PFSK-1 (cell line): ENCODE data around the gene CSNK1G1.

ENCODE experiments used
- FOXP2 ChIP-seq: optimal IDR thresholded peaks from 2 replicates; pipeline ENCODE3; 2011; ENCODE audit warnings: borderline replicate concordance, control low read depth, inconsistent platforms; ENCODE audit not compliant: insufficient read depth; ENCODE audit errors: extremely low read length, extremely low read depth
- POLR2AphosphoS5 ChIP-seq: IDR thresholded peaks from 2 replicates; pipeline ENCODE4 v1.6.1; 2012; ENCODE audit warnings: low read depth, mild to moderate bottlenecking, control low read depth, low read length, moderate library complexity
- SIN3A ChIP-seq: IDR thresholded peaks from 2 replicates; pipeline ENCODE4 v1.6.1; 2012; ENCODE audit warnings: mild to moderate bottlenecking, low read length, moderate library complexity, borderline replicate concordance; ENCODE audit not compliant: insufficient read depth
- TAF1 ChIP-seq: IDR thresholded peaks from 2 replicates; pipeline ENCODE4 v1.6.1; 2012; ENCODE audit warnings: low read length, control low read depth, borderline replicate concordance; ENCODE audit not compliant: insufficient read depth
- TF ChIP-seq, protein P1 (sequence below), 2 experiments: IDR thresholded peaks; 2 replicates each; pipeline versions ENCODE4 v1.6.1 to v1.8.0; 2011 to 2012; ENCODE audit warnings: low read depth in 2 of 2, low read length in 2 of 2, control low read depth in 1 of 2, inconsistent platforms in 1 of 2, mild to moderate bottlenecking in 1 of 2, moderate library complexity in 1 of 2; ENCODE audit not compliant: insufficient read depth in 1 of 2

DNA sequence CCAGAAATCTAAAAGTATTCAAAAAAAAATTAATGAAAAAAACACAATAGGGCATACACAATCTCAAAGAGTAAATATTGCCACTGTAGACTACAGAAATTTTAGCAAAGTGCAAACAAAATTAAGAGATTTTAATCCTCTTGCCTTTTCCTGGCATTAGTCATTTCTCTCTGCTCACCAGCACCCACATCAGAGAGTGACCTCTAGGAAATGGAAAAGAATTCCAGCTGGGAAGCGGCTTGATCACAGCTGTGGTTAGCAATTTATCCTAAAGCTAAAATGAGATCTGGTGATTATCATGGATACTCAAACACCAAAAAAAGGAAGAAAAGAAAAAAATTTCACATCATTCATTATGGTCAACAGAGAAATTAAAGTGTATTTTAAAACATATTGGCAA lies 7.5 kb downstream of the CSNK1G1 start:
- TF ChIP-seq POLR2AphosphoS5 (no peak), SIN3A (no peak), TAF1 (no peak), FOXP2 (no peak)
- TF ChIP-seq, protein P1, sequence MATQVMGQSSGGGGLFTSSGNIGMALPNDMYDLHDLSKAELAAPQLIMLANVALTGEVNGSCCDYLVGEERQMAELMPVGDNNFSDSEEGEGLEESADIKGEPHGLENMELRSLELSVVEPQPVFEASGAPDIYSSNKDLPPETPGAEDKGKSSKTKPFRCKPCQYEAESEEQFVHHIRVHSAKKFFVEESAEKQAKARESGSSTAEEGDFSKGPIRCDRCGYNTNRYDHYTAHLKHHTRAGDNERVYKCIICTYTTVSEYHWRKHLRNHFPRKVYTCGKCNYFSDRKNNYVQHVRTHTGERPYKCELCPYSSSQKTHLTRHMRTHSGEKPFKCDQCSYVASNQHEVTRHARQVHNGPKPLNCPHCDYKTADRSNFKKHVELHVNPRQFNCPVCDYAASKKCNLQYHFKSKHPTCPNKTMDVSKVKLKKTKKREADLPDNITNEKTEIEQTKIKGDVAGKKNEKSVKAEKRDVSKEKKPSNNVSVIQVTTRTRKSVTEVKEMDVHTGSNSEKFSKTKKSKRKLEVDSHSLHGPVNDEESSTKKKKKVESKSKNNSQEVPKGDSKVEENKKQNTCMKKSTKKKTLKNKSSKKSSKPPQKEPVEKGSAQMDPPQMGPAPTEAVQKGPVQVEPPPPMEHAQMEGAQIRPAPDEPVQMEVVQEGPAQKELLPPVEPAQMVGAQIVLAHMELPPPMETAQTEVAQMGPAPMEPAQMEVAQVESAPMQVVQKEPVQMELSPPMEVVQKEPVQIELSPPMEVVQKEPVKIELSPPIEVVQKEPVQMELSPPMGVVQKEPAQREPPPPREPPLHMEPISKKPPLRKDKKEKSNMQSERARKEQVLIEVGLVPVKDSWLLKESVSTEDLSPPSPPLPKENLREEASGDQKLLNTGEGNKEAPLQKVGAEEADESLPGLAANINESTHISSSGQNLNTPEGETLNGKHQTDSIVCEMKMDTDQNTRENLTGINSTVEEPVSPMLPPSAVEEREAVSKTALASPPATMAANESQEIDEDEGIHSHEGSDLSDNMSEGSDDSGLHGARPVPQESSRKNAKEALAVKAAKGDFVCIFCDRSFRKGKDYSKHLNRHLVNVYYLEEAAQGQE (IDR thresholded peaks at IDR 0.05; ENCODE audit: insufficient read depth in 1 of 2, low read depth in 2 of 2, low read length in 2 of 2), result no peak
